Measurements from ENCODE around the gene CNST.
A peak's percentile ranks its signal among the peaks of the same experiment; 100 is the strongest.
"Not testable (repeated sequence)": the region's sequence is repeated elsewhere in the genome, so short reads cannot be mapped to it uniquely, and the experiment has no call there.

Gene CNST

GRCh38 chr1:246559310-246559709 lies 6.9 kb upstream of the CNST start:
- Histone ChIP-seq H3K27ac (ENCODE audit: low read depth, low read length) (no peak overlapping the region), H3K36me3 (ENCODE audit: insufficient read depth, low read length) (peaks cover 41% of the 10 kb centered on the region), H3K79me2 (ENCODE audit: control insufficient read depth, insufficient read depth, low read length, unreplicated experiment) (peaks cover 10% of the 10 kb centered on the region), H3K27me3 (ENCODE audit: insufficient read depth, low read length) (no peaks in the 10 kb centered on the region), H3K4me1 (ENCODE audit: control insufficient read depth, insufficient read depth, low read length, unreplicated experiment) (peaks cover 6% of the 10 kb centered on the region), H2AFZ (ENCODE audit: low read length, unreplicated experiment) (no peak overlapping the region), H3K4me3 (ENCODE audit: low read depth, low read length) (no peak overlapping the region)

DNA sequence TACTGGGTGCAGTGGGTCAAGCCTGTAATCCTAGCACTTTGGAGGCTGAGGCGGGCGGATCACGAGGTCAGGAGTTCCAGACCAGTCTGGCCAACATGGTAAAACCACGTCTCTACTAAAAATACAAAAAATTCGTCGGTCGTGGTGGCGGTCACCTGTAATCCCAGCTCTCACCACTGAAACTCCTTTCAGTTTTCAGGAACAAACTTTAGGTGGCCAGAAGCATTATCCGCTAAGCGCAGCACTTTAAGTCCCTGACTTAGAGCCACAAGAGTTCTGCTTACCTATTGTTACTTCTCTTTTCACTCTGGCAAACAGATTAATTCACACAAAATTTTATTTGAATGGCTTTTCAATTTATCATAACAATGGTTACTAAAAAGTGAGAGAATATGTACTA lies 5.4 kb upstream of the CNST start:
- not testable (repeated sequence) for H3K4me3 ChIP-seq (ENCODE audit: low read depth, low read length)

GRCh38 chr1:246564839-246565750 lies 1.2 kb upstream of the CNST start:
- Histone ChIP-seq H3K27me3 (ENCODE audit: insufficient read depth, low read length) (no peaks in the 10 kb centered on the region), H2AFZ (ENCODE audit: low read length, unreplicated experiment) (no peak overlapping the region), H3K36me3 (ENCODE audit: insufficient read depth, low read length) (peaks cover 20% of the 10 kb centered on the region; the same call in 1 of the 2 replicates), H3K4me3 (ENCODE audit: low read depth, low read length) (peak overlapping the region; percentile 98), H3K79me2 (ENCODE audit: control insufficient read depth, insufficient read depth, low read length, unreplicated experiment) (peaks cover 57% of the 10 kb centered on the region), H3K4me1 (ENCODE audit: control insufficient read depth, insufficient read depth, low read length, unreplicated experiment) (peaks cover 26% of the 10 kb centered on the region), H3K27ac (ENCODE audit: low read depth, low read length) (peak overlapping the region; percentile 69)

More for the DNA sequence above, 5.4 kb upstream of the CNST start:
- not testable (repeated sequence) for H3K27me3 ChIP-seq (ENCODE audit: insufficient read depth, low read length); H3K4me1 ChIP-seq (ENCODE audit: control insufficient read depth, insufficient read depth, low read length, unreplicated experiment); H3K27ac ChIP-seq (ENCODE audit: low read depth, low read length); H2AFZ ChIP-seq (ENCODE audit: low read length, unreplicated experiment)
- peaks cover 24% of the 10 kb centered on the region for H3K79me2 ChIP-seq (ENCODE audit: control insufficient read depth, insufficient read depth, low read length, unreplicated experiment)
- peaks cover 29% of the 10 kb centered on the region for H3K36me3 ChIP-seq (ENCODE audit: insufficient read depth, low read length)

GRCh38 chr1:246565751-246566127 lies 517 bp upstream of the CNST start:
- Histone ChIP-seq H3K4me1 (ENCODE audit: control insufficient read depth, insufficient read depth, low read length, unreplicated experiment) (peaks cover 27% of the 10 kb centered on the region), H3K4me3 (ENCODE audit: low read depth, low read length) (peak overlapping the region; percentile 98), H3K36me3 (ENCODE audit: insufficient read depth, low read length) (peaks cover 14% of the 10 kb centered on the region; the same call in 1 of the 2 replicates), H2AFZ (ENCODE audit: low read length, unreplicated experiment) (no peak overlapping the region), H3K27me3 (ENCODE audit: insufficient read depth, low read length) (no peaks in the 10 kb centered on the region), H3K27ac (ENCODE audit: low read depth, low read length) (peak overlapping the region; percentile 69), H3K79me2 (ENCODE audit: control insufficient read depth, insufficient read depth, low read length, unreplicated experiment) (peaks cover 62% of the 10 kb centered on the region)

DNA sequence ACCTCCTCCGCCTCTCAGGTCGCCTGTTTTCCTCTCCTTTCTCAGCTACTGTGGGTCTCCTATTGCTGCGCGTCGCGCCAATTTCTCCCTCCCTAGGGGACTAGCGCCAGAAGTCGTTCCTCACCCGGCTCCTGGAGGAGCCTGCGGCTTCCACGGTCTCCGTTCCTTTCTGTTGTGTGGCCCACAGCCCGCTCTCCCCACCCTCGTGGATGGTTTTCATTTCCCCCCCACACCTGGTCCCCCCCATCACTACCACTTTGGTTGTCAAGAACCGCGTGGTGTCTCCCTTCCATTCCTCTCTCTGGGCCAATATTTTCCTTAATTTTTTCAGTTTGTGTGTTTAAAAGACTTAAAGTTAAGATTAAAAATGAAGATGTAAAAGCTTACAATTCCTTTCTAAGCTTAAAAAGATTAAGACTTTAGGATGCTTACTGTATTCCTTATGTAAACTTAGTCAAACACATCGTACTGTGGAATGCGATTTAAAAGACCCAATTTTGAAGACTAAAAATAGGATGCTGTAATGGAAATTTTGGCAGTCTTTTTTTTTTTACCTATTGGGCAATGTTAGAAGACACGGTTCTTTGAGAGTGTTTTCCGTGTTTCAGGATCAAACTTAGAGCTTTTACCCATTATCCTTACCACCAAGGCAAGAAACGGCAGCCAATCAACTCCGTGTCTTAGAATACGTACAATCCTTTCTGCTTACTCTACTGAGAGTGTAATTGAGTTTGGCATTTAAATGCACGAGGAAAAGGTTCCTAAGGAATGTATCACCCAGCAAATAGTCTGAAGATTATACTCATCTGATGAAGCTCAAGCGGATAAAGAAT lies 773 bp downstream of the CNST start:
- Histone ChIP-seq H3K27me3 (ENCODE audit: insufficient read depth, low read length) (no peaks in the 10 kb centered on the region), H3K36me3 (ENCODE audit: insufficient read depth, low read length) (peaks cover 11% of the 10 kb centered on the region; the same call in 1 of the 2 replicates), H2AFZ (ENCODE audit: low read length, unreplicated experiment) (peak overlapping the region; percentile 95), H3K4me1 (ENCODE audit: control insufficient read depth, insufficient read depth, low read length, unreplicated experiment) (peaks cover 27% of the 10 kb centered on the region), H3K4me3 (ENCODE audit: low read depth, low read length) (peak overlapping the region; percentile 98), H3K27ac (ENCODE audit: low read depth, low read length) (peak overlapping the region; percentile 85), H3K79me2 (ENCODE audit: control insufficient read depth, insufficient read depth, low read length, unreplicated experiment) (peaks cover 74% of the 10 kb centered on the region)

GRCh38 chr1:246567646-246568235 lies 1.5 kb downstream of the CNST start:
- peaks cover 27% of the 10 kb centered on the region for H3K4me1 ChIP-seq (ENCODE audit: control insufficient read depth, insufficient read depth, low read length, unreplicated experiment)
- peak overlapping the region; percentile 98 for H3K4me3 ChIP-seq (ENCODE audit: low read depth, low read length)
- no peaks in the 10 kb centered on the region for H3K27me3 ChIP-seq (ENCODE audit: insufficient read depth, low read length)
- peak overlapping the region; percentile 95 for H2AFZ ChIP-seq (ENCODE audit: low read length, unreplicated experiment)
- peaks cover 8% of the 10 kb centered on the region; the same call in 1 of the 2 replicates for H3K36me3 ChIP-seq (ENCODE audit: insufficient read depth, low read length)
- peak overlapping the region; percentile 85 for H3K27ac ChIP-seq (ENCODE audit: low read depth, low read length)
- H3K79me2 ChIP-seq (ENCODE audit: control insufficient read depth, insufficient read depth, low read length, unreplicated experiment) = peaks cover 75% of the 10 kb centered on the region

DNA sequence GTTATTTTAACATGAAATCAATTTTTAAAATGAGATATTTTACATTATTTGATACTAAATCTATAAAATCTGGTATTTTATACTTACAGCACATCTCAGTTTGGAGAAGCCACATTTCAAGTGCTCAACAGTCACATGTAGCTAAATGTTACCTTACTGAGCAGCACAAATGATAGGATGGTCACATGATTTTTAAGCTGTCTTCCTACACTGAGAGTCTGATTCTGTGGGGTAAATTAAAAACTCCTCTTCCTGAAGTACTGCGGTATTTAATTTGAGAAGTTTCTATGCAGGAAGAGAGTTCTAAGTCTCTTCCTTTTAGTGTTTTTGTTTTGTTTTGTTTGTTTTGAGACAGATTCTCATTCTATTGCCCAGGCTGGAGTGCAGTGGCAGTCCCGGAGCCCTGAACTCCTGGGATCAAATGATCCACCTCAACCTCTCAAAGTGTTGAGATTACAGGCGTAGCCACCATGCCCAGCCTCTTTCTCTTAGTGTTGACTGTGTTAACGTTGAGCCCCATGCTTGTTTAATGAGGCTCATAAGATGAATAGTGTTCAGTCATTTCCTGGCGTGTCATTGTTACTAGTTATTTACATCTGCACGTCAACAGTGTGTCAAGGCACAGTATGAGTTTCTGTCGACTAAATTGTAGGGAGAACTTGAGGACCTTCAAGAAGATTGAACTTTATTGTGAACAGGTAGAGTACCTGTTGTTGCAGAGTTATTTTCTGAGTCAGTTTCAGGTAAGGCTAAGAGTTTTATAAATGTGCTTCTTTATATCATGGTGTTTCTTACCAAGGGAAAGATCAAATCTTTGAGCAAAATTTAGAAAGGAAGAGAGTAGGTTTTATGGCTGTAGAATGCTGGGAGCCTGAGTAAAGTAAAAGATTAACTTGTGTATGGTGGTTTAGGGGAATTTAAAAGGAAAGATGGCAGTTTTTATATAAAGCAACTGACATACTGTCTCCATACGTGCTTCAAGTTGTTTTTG lies 3.3 kb downstream of the CNST start:
- peaks cover 76% of the 10 kb centered on the region for H3K79me2 ChIP-seq (ENCODE audit: control insufficient read depth, insufficient read depth, low read length, unreplicated experiment)
- no peaks in the 10 kb centered on the region for H3K36me3 ChIP-seq (ENCODE audit: insufficient read depth, low read length)
- H2AFZ ChIP-seq (ENCODE audit: low read length, unreplicated experiment) = no peak overlapping the region
- peak overlapping the region; percentile 41; the same call in 1 of the 2 replicates for H3K27ac ChIP-seq (ENCODE audit: low read depth, low read length)
- H3K27me3 ChIP-seq (ENCODE audit: insufficient read depth, low read length) = no peaks in the 10 kb centered on the region
- 0 out of 2 replicates have a peak overlapping the region, but pooled peaks have one; percentile 5 for H3K4me3 ChIP-seq (ENCODE audit: low read depth, low read length)
- peaks cover 18% of the 10 kb centered on the region for H3K4me1 ChIP-seq (ENCODE audit: control insufficient read depth, insufficient read depth, low read length, unreplicated experiment)

- H3K4me1 ChIP-seq (ENCODE audit: control insufficient read depth, insufficient read depth, low read length, unreplicated experiment) = peaks cover 17% of the 10 kb centered on the region
- peaks cover 72% of the 10 kb centered on the region for H3K79me2 ChIP-seq (ENCODE audit: control insufficient read depth, insufficient read depth, low read length, unreplicated experiment)
- not testable (repeated sequence) for H3K36me3 ChIP-seq (ENCODE audit: insufficient read depth, low read length); H2AFZ ChIP-seq (ENCODE audit: low read length, unreplicated experiment); H3K27me3 ChIP-seq (ENCODE audit: insufficient read depth, low read length); H3K27ac ChIP-seq (ENCODE audit: low read depth, low read length); H3K4me3 ChIP-seq (ENCODE audit: low read depth, low read length)
Observed at GRCh38 chr1:246571309-246571708, 5.1 kb downstream of the CNST start.

DNA sequence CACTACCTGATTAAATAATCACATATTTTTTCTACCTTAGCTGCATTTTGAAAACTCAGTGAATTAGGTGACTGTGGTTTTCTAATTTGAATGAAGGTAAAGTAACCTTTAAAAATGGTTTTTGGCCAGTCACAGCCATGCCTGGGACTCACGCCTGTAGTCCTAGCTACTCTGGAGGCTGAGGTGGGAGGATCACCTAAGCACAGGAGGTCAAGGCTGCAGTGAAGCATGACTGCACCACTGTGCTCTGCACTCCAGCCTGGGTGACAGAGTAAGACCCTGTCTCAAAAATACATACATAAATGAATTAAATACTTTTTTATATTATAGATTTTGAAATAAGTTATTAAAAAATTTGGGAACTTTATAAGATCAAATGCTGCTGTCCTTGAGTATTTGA lies 5.7 kb downstream of the CNST start:
- Histone ChIP-seq H3K4me1 (ENCODE audit: control insufficient read depth, insufficient read depth, low read length, unreplicated experiment) (peaks cover 17% of the 10 kb centered on the region), H3K27ac (ENCODE audit: low read depth, low read length) (no peak overlapping the region), H3K27me3 (ENCODE audit: insufficient read depth, low read length) (no peaks in the 10 kb centered on the region), H3K36me3 (ENCODE audit: insufficient read depth, low read length) (no peaks in the 10 kb centered on the region), H2AFZ (ENCODE audit: low read length, unreplicated experiment) (no peak overlapping the region), H3K79me2 (ENCODE audit: control insufficient read depth, insufficient read depth, low read length, unreplicated experiment) (peaks cover 71% of the 10 kb centered on the region), H3K4me3 (ENCODE audit: low read depth, low read length) (no peak overlapping the region)
